H9 (cell line): ENCODE data around the gene GRID2. TPM values are rescaled to one million over a fixed set of nuclear protein-coding genes. Genes with fewer than 3 reads are reported as not detected.

Experiments
- DNase-seq: peaks from one replicate; pipeline ENCODE4 v3.0.0-alpha.2; 2017
- H2AFZ ChIP-seq: one replicate; pipeline ENCODE4 v1.6.1; 2013; ENCODE audit warnings: mild to moderate bottlenecking, low read length, control low read depth, moderate library complexity
- H2AK5ac ChIP-seq: 2 replicates; pipeline ENCODE4 v1.6.1; 2013; ENCODE audit warnings: low read length, control low read depth, mixed read lengths; ENCODE audit not compliant: insufficient read length
- H2BK120ac ChIP-seq: one replicate; pipeline ENCODE4 v1.6.1; 2013; ENCODE audit warnings: low read depth, mild to moderate bottlenecking, low read length, control low read depth, inconsistent platforms; ENCODE audit not compliant: poor library complexity, severe bottlenecking
- H2BK12ac ChIP-seq: 2 replicates; pipeline ENCODE4 v1.6.1; 2013; ENCODE audit warnings: low read length, control low read depth, mixed read lengths, low read depth; ENCODE audit not compliant: insufficient read length
- H2BK15ac ChIP-seq: 2 replicates; pipeline ENCODE4 v1.6.1; 2013; ENCODE audit warnings: low read depth, low read length, control low read depth
- H2BK20ac ChIP-seq: one replicate; pipeline ENCODE4 v1.6.1; 2013; ENCODE audit warnings: low read depth, mild to moderate bottlenecking, low read length, control low read depth, inconsistent platforms; ENCODE audit not compliant: poor library complexity, severe bottlenecking
- H2BK5ac ChIP-seq: 2 replicates; pipeline ENCODE4 v1.6.1; 2013; ENCODE audit warnings: low read length, control low read depth, mixed read lengths; ENCODE audit not compliant: insufficient read length
- H3K14ac ChIP-seq: 2 replicates; pipeline ENCODE4 v1.6.1; 2013; ENCODE audit warnings: low read length, control low read depth; ENCODE audit not compliant: insufficient read depth
- H3K18ac ChIP-seq: 2 replicates; pipeline ENCODE4 v1.6.1; 2013; ENCODE audit warnings: low read depth, mild to moderate bottlenecking, mixed read lengths, low read length, control low read depth; ENCODE audit not compliant: insufficient read length
- H3K23ac ChIP-seq: 2 replicates; pipeline ENCODE4 v1.6.1; 2013; ENCODE audit warnings: low read length, control low read depth, mixed read lengths, low read depth; ENCODE audit not compliant: insufficient read length
- H3K23me2 ChIP-seq: 2 replicates; pipeline ENCODE4 v1.6.1; 2013; ENCODE audit warnings: low read depth, mild to moderate bottlenecking, mixed read lengths, low read length, control low read depth; ENCODE audit not compliant: insufficient read length, poor library complexity, severe bottlenecking
- H3K27ac ChIP-seq: 2 replicates; pipeline ENCODE4 v1.5.1; 2013; ENCODE audit warnings: low read length, control low read depth, mixed read lengths, low read depth; ENCODE audit not compliant: insufficient read length
- H3K27me3 ChIP-seq: 2 replicates; pipeline ENCODE4 v1.6.1; 2013; ENCODE audit warnings: low read length, control low read depth, inconsistent platforms; ENCODE audit not compliant: insufficient read depth
- H3K4ac ChIP-seq: 2 replicates; pipeline ENCODE4 v1.6.1; 2013; ENCODE audit warnings: low read depth, mild to moderate bottlenecking, control low read depth, inconsistent platforms, low read length, moderate library complexity
- H3K4me1 ChIP-seq: 2 replicates; pipeline ENCODE4 v1.6.1; 2013; ENCODE audit warnings: low read length, control low read depth, inconsistent platforms; ENCODE audit not compliant: insufficient read depth
- H3K4me2 ChIP-seq: 2 replicates; pipeline ENCODE4 v1.6.1; 2013; ENCODE audit warnings: low read length, control low read depth, mixed read lengths; ENCODE audit not compliant: insufficient read length, insufficient read depth
- H3K56ac ChIP-seq: 2 replicates; pipeline ENCODE4 v1.6.1; 2013; ENCODE audit warnings: low read depth, mild to moderate bottlenecking, mixed read lengths, low read length, control low read depth; ENCODE audit not compliant: insufficient read length
- H3K79me1 ChIP-seq: 2 replicates; pipeline ENCODE4 v1.6.1; 2013; ENCODE audit warnings: low read depth, mild to moderate bottlenecking, moderate library complexity, low read length, control low read depth, inconsistent platforms; ENCODE audit not compliant: insufficient read depth, poor library complexity, severe bottlenecking
- H3K79me2 ChIP-seq: 2 replicates; pipeline ENCODE4 v1.6.1; 2013; ENCODE audit warnings: low read length, control low read depth, inconsistent platforms; ENCODE audit not compliant: insufficient read depth
- H3K9ac ChIP-seq: 2 replicates; pipeline ENCODE4 v1.6.1; 2013; ENCODE audit warnings: low read length, control low read depth, mixed read lengths; ENCODE audit not compliant: insufficient read length; ENCODE audit errors: extremely low read depth
- H3K9me3 ChIP-seq: one replicate; pipeline ENCODE4 v1.6.1; 2013; ENCODE audit warnings: low read depth, low read length, inconsistent platforms; ENCODE audit not compliant: control insufficient read depth
- H3T11ph ChIP-seq: one replicate; pipeline ENCODE4 v1.6.1; 2013; ENCODE audit warnings: mild to moderate bottlenecking, low read length, control low read depth, inconsistent platforms
- H4K20me1 ChIP-seq: one replicate; pipeline ENCODE4 v1.6.1; 2013; ENCODE audit not compliant: control insufficient read depth, insufficient read length, insufficient read depth
- H4K5ac ChIP-seq: 2 replicates; pipeline ENCODE4 v1.6.1; 2013; ENCODE audit warnings: low read depth, mild to moderate bottlenecking, mixed read lengths, low read length, control low read depth; ENCODE audit not compliant: insufficient read length
- H4K8ac ChIP-seq: replicated peaks from 2 replicates; pipeline ENCODE4 v1.6.1; 2013; ENCODE audit warnings: low read length, control low read depth, mixed read lengths, low read depth; ENCODE audit not compliant: insufficient read length
- H4K91ac ChIP-seq: 2 replicates; pipeline ENCODE4 v1.6.1; 2013; ENCODE audit warnings: low read depth, mild to moderate bottlenecking, moderate library complexity, mixed read lengths, low read length, control low read depth; ENCODE audit not compliant: insufficient read length
- H3K27ac Mint-ChIP-seq, 3 experiments: 2 replicates in 2 of 3; 3 replicates in 1 of 3; pipeline ENCODE4 v1.8.0; 2020 to 2021; ENCODE audit warnings: mixed read lengths in 3 of 3, mild to moderate bottlenecking in 1 of 3, moderate library complexity in 1 of 3
- H3K27me3 Mint-ChIP-seq: 2 replicates; pipeline ENCODE4 v1.8.0; 2021; ENCODE audit warnings: low read depth, mild to moderate bottlenecking, moderate library complexity, mixed read lengths
- H3K36me3 Mint-ChIP-seq, 3 experiments: 2 replicates in 2 of 3; 3 replicates in 1 of 3; pipeline ENCODE4 v1.8.0; 2020 to 2021; ENCODE audit warnings: low read depth in 3 of 3, mixed read lengths in 3 of 3; ENCODE audit not compliant: insufficient read depth in 1 of 3
- H3K4me1 Mint-ChIP-seq, 2 experiments: 2 replicates each; pipeline ENCODE4 v1.8.0; 2020; ENCODE audit warnings: mixed read lengths in 2 of 2
- H3K4me3 Mint-ChIP-seq, 2 experiments: 2 replicates in 1 of 2; 3 replicates in 1 of 2; pipeline ENCODE4 v1.8.0; 2020 to 2021; ENCODE audit warnings: mild to moderate bottlenecking in 2 of 2, mixed read lengths in 2 of 2, moderate library complexity in 1 of 2
- H3K9me3 Mint-ChIP-seq, 2 experiments: 2 replicates in 1 of 2; 3 replicates in 1 of 2; pipeline ENCODE4 v1.8.0; 2020; ENCODE audit warnings: mild to moderate bottlenecking in 2 of 2, mixed read lengths in 2 of 2, moderate library complexity in 1 of 2
- CTCF ChIP-seq: fragments of 200-600 bp; sonication (generic); conservative IDR thresholded peaks from 3 replicates; pipeline ENCODE4 v1.8.0; 2021; ENCODE audit warnings: antibody characterized with exemption, mild to moderate bottlenecking
- WGBS: extraction: QIAGEN DNeasy Blood & Tissue Kit; methylation state at CpG from one replicate; pipeline ENCODE4 v1.1.7; 2013; ENCODE audit warnings: missing lambda C conversion rate, low lambda C conversion rate, mixed read lengths; ENCODE audit not compliant: insufficient read length; ENCODE audit errors: extremely low coverage; 5-methylcytosine and 5-hydroxymethylcytosine counted together
- total RNA-seq: library from RNA; stranded (reverse); gene quantifications from 2 replicates; pipeline ENCODE4 v1.2.1, GENCODE V29; 2021

GRID2 gene
- total RNA-seq, 1 experiment from 2014 or later = 21.8 TPM

GRCh38 chr4:93317057-93317456 lies 1013.3 kb downstream of the GRID2 start:
- H2AFZ ChIP-seq = no peak overlapping the region
- H4K5ac ChIP-seq = no peak overlapping the region
- H4K20me1 ChIP-seq = no peaks in the 10 kb centered on the region
- H3K27me3 ChIP-seq = no peaks in the 10 kb centered on the region
- H3K14ac ChIP-seq = no peak overlapping the region
- no peak overlapping the region for H2BK5ac ChIP-seq
- H3K23me2 ChIP-seq = no peaks in the 10 kb centered on the region
- no peak for TF ChIP-seq CTCF
- no peaks in the 10 kb centered on the region for H3K79me2 ChIP-seq
- Mint-ChIP-seq H3K4me3 (no peak overlapping the region), H3K27me3 (no peaks in the 10 kb centered on the region), H3K27ac (no peak overlapping the region), H3K4me1 (peaks cover 6 to 9% of the 10 kb centered on the region in 2 experiments), H3K9me3 (peaks cover 2% of the 10 kb centered on the region in 2 experiments; a peak in 2 of 5 replicates), H3K36me3 (peaks cover 0 to 3% (median 2%) of the 10 kb centered on the region in 3 experiments; a peak in 3 of 7 replicates)
- no CpG with 5 or more reads among the region's 4 CpGs for WGBS
- no peak overlapping the region for H3K4me2 ChIP-seq
- H4K91ac ChIP-seq = no peak overlapping the region
- no peak for DNase-seq
- H3K9ac ChIP-seq = no peak overlapping the region
- H3K4me1 ChIP-seq = no peaks in the 10 kb centered on the region
- no peaks in the 10 kb centered on the region for H3K79me1 ChIP-seq
- no peak overlapping the region for H2AK5ac ChIP-seq
- no peak overlapping the region for H2BK20ac ChIP-seq
- H2BK12ac ChIP-seq = no peak overlapping the region
- no peak overlapping the region for H2BK15ac ChIP-seq
- no peak overlapping the region for H3K23ac ChIP-seq
- no peak overlapping the region for H3K18ac ChIP-seq
- H3K4ac ChIP-seq = no peak overlapping the region
- H4K8ac ChIP-seq = no peak overlapping the region
- no peaks in the 10 kb centered on the region for H3K9me3 ChIP-seq
- H3K27ac ChIP-seq = no peak overlapping the region
- H3T11ph ChIP-seq = no peak overlapping the region
- H3K56ac ChIP-seq = no peak overlapping the region
- no peak overlapping the region for H2BK120ac ChIP-seq
